Smooth muscle cell (in vitro differentiated cells): ENCODE measurements around the gene DPP9. TPM values are rescaled to one million over a fixed set of nuclear protein-coding genes. Genes with fewer than 3 reads are reported as not detected.
"Not testable (repeated sequence)": the region's sequence is repeated elsewhere in the genome, so short reads cannot be mapped to it uniquely, and the experiment has no call there.

Source experiments
- DNase-seq: peaks from one replicate; lab custom pipeline; 2025; ENCODE audit not compliant: unreplicated experiment; lab: John Stamatoyannopoulos, UW
- H2AFZ ChIP-seq: fragments of 200-600 bp; sonication (generic); 2 replicates; pipeline ENCODE4 v1.6.0; 2016; ENCODE audit warnings: antibody characterized with exemption, low read depth, mild to moderate bottlenecking
- H3F3A ChIP-seq: fragments of 200-600 bp; sonication (generic); 2 replicates; pipeline ENCODE4 v1.6.0; 2017; ENCODE audit warnings: antibody characterized with exemption, low read depth
- H3K27ac ChIP-seq: fragments of 200-600 bp; sonication (generic); 2 replicates; pipeline ENCODE4 v1.5.1; 2016; ENCODE audit warnings: low read depth, mild to moderate bottlenecking
- H3K27me3 ChIP-seq: fragments of 200-600 bp; sonication (generic); 2 replicates; pipeline ENCODE4 v1.6.1; 2016; ENCODE audit warnings: low read depth, mild to moderate bottlenecking
- H3K36me3 ChIP-seq: fragments of 200-600 bp; sonication (generic); 2 replicates; pipeline ENCODE4 v1.5.1; 2016; ENCODE audit warnings: low read depth
- H3K4me1 ChIP-seq: fragments of 200-600 bp; sonication (generic); 2 replicates; pipeline ENCODE4 v1.5.1; 2016; ENCODE audit warnings: low read depth
- H3K4me2 ChIP-seq: fragments of 200-600 bp; sonication (generic); 2 replicates; pipeline ENCODE4 v1.6.0; 2016; ENCODE audit warnings: mild to moderate bottlenecking
- H3K4me3 ChIP-seq: fragments of 200-600 bp; sonication (generic); 2 replicates; pipeline ENCODE4 v1.5.1; 2016; ENCODE audit warnings: mild to moderate bottlenecking
- H3K79me2 ChIP-seq: fragments of 200-600 bp; sonication (generic); 2 replicates; pipeline ENCODE4 v1.6.0; 2016; ENCODE audit warnings: low read depth, mild to moderate bottlenecking
- H3K9ac ChIP-seq: fragments of 200-600 bp; sonication (generic); 2 replicates; pipeline ENCODE4 v1.6.0; 2016; ENCODE audit warnings: low read depth
- H3K9me3 ChIP-seq: fragments of 200-600 bp; sonication (generic); replicated peaks from 2 replicates; pipeline ENCODE4 v1.5.1; 2016; ENCODE audit warnings: low read depth
- H4K20me1 ChIP-seq: fragments of 200-600 bp; sonication (generic); 2 replicates; pipeline ENCODE4 v1.6.0; 2016; ENCODE audit warnings: low read depth
- WGBS: methylation state at CpG from one replicate; pipeline ENCODE4 v1.1.7; 2016; ENCODE audit warnings: low lambda C conversion rate; 5-methylcytosine and 5-hydroxymethylcytosine counted together
- polyA plus RNA-seq: library from polyadenylated mRNA; unstranded; fragments of >200 nt; fragmentation: Nextera tagmentation; extraction: Ambion mirVana; gene quantifications from 2 replicates; pipeline ENCODE4 v1.2.1, GENCODE V29; 2016
- total RNA-seq: library from RNA; depleted of rRNA; stranded (reverse); fragments of >200 nt; gene quantifications from 2 replicates; pipeline ENCODE4 v1.2.3, GENCODE V29; 2014
- TF ChIP-seq, protein P1 (sequence below): fragments of 200-600 bp; sonication (generic); IDR thresholded peaks from 2 replicates; pipeline ENCODE4 v1.5.1; 2017; ENCODE audit warnings: borderline replicate concordance, mild to moderate bottlenecking, antibody characterized with exemption; ENCODE audit not compliant: insufficient read depth, poor library complexity, severe bottlenecking

The DPP9 gene
- total and polyA plus RNA-seq, 2 experiments from 2014 or later, result 26.3 to 44.3 TPM

DNA sequence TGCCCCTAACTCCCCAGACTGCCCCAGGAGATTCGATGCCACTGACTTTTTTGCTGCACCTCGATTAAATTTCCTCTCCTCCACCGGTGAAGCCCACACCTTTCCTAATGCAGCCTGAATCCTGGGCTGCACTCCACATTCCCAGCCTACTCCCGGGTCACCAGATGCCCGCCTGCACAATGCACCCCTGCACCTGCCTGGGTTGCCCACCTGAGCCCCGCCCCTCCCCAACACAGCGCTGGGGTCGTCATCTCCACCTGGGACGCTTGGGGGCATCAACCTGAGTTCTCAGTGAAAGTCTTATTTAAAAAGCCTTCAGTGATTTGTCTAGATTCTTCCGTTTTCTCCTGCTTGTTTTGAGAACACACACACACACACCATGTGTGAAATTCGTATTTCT is 24.5 kb upstream of the DPP9 start:
- Histone ChIP-seq H3K4me1 (no peaks in the 10 kb centered on the region), H3K4me3 (no peak overlapping the region), H3K36me3 (no peaks in the 10 kb centered on the region), H3K9ac (no peak overlapping the region), H3K27ac (no peak overlapping the region), H3K9me3 (no peaks in the 10 kb centered on the region), H3F3A (peaks cover 2% of the 10 kb centered on the region), H3K4me2 (no peak overlapping the region), H3K79me2 (no peaks in the 10 kb centered on the region), H2AFZ (no peak overlapping the region), H4K20me1 (no peaks in the 10 kb centered on the region), H3K27me3 (peaks cover 4% of the 10 kb centered on the region)
- 53% methylated on average over 11 of the region's 11 CpGs for WGBS
- DNase-seq, result no peak
- TF ChIP-seq, protein P1, sequence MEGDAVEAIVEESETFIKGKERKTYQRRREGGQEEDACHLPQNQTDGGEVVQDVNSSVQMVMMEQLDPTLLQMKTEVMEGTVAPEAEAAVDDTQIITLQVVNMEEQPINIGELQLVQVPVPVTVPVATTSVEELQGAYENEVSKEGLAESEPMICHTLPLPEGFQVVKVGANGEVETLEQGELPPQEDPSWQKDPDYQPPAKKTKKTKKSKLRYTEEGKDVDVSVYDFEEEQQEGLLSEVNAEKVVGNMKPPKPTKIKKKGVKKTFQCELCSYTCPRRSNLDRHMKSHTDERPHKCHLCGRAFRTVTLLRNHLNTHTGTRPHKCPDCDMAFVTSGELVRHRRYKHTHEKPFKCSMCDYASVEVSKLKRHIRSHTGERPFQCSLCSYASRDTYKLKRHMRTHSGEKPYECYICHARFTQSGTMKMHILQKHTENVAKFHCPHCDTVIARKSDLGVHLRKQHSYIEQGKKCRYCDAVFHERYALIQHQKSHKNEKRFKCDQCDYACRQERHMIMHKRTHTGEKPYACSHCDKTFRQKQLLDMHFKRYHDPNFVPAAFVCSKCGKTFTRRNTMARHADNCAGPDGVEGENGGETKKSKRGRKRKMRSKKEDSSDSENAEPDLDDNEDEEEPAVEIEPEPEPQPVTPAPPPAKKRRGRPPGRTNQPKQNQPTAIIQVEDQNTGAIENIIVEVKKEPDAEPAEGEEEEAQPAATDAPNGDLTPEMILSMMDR, result no peak

DNA sequence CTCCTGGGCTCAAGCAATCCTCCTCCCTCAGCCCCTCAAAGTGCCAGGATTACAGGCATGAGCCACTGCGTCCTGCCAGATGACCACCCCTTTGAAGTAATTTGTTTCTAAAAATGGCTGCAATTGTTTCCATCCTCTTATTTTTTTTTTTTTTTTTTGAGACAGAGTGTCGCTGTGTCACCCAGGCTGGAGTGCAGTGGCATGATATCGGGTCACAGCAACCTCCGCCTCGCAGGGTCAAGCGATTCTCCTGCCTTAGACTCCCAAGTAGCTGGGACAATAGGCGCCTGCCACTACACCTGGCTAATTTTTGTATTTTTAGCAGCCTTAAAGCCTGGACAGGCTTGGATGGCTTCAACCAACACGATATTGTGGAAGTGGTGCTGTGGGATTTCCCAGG is 22.3 kb upstream of the DPP9 start:
- no peaks in the 10 kb centered on the region for H4K20me1 ChIP-seq
- H3K9ac ChIP-seq, result no peak overlapping the region
- H3K9me3 ChIP-seq, result no peaks in the 10 kb centered on the region
- H3K4me1 ChIP-seq, result no peaks in the 10 kb centered on the region
- no peak overlapping the region for H2AFZ ChIP-seq
- TF ChIP-seq, protein P1, result no peak
- peaks cover 4% of the 10 kb centered on the region for H3K27me3 ChIP-seq
- no peak for DNase-seq
- no peaks in the 10 kb centered on the region for H3K79me2 ChIP-seq
- peaks cover 2% of the 10 kb centered on the region for H3F3A ChIP-seq
- no peaks in the 10 kb centered on the region for H3K36me3 ChIP-seq
- H3K27ac ChIP-seq, result no peak overlapping the region
- no peak overlapping the region for H3K4me2 ChIP-seq
- WGBS, result 87% methylated on average over 8 of the region's 8 CpGs
- H3K4me3 ChIP-seq, result no peak overlapping the region

DNA sequence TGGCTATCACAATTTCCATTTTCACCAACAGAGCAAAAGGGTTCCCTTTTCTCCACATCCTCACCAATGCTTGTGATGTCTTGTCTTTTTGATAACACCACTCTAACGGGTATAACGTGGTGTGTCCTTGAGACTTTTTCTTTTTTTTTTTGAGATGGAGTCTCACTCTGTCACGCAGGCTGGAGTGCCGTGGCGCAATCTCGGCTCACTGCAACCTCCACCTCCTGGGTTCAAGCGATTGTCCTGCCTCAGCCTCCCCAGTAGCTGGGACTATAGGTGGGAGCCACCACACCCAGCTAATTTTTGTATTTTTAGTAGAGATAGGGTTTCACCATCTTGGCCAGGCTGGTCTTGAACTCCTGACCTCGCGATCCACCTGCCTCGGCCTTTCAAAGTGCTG is 21.5 kb upstream of the DPP9 start:
- not testable (repeated sequence) for H3K9me3 ChIP-seq, H4K20me1 ChIP-seq, H3K27me3 ChIP-seq, H3F3A ChIP-seq, H3K27ac ChIP-seq, H3K9ac ChIP-seq, DNase-seq, H3K4me3 ChIP-seq, H2AFZ ChIP-seq, H3K4me1 ChIP-seq, H3K79me2 ChIP-seq, H3K36me3 ChIP-seq
- WGBS, result 85% methylated on average over 10 of the region's 10 CpGs
- peak overlapping the region; percentile 60 for H3K4me2 ChIP-seq

DNA sequence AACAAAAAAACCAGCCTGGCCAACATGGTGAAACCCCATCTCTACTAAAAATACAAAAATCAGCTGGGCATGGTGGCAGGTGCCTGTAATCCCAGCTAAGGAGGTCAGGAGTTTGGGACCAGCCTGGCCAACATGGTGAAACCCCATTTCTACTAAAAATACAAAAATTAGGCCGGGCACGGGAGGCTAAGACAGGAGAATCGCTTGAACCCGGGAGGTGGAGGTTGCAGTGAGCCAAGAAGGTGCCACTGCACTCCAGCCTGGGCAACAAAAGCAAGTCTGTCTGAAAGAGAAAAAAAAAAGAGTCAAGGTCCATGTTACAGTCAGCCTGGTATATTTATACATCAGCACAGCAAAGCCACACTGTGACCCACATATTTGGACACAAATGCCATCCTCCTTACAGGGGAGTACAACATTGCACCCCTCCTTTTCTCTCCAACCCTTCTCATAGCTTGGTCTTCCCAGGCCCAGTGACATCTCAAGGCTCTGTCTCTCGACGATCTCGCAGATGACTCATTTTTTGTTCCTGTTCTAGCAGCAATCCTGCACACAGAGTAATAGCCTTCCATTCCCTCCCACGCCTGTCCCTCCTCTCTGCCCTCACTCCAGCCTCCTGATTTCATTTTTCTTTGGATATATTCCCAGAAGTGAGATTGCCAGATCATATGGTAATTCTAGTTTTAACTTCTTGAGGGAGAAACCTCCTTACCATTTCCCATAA is 21.0 kb upstream of the DPP9 start:
- Histone ChIP-seq H2AFZ (no peak overlapping the region), H3K27ac (peak overlapping the region; percentile 23), H3K4me2 (peak overlapping the region; percentile 60), H3K9me3 (no peaks in the 10 kb centered on the region), H3K4me1 (no peaks in the 10 kb centered on the region), H3K4me3 (no peak overlapping the region), H3K9ac (no peak overlapping the region), H3K79me2 (no peaks in the 10 kb centered on the region), H3K27me3 (peaks cover 4% of the 10 kb centered on the region), H4K20me1 (no peaks in the 10 kb centered on the region), H3F3A (peaks cover 2% of the 10 kb centered on the region), H3K36me3 (no peaks in the 10 kb centered on the region)
- peak; percentile 1 for DNase-seq
- WGBS, result 48% methylated on average over 8 of the region's 8 CpGs
- TF ChIP-seq, protein P1, result no peak
